Gastrocnemius medialis (tissue), 4 donors: ENCODE results near the gene LRRK1. TPM values are rescaled to one million over a fixed set of nuclear protein-coding genes. Genes with fewer than 3 reads are reported as not detected.

Source experiments
- ATAC-seq, 2 donors: fragments of 150-250 bp; one replicate each; pipeline ENCODE4 v1.9.1; 2016
- DNase-seq, 2 donors: peaks; one replicate each; pipeline ENCODE4 v3.0.0-alpha.2; 2019
- H3K27ac ChIP-seq, 4 donors: fragments of 200-600 bp; sonication (generic); 1 replicate in 1 of 4; 2 replicates in 3 of 4; pipeline ENCODE4 v1.5.1; 2016 to 2018; ENCODE audit warnings: mild to moderate bottlenecking in 2 of 4, moderate library complexity in 1 of 4
- H3K27me3 ChIP-seq, 3 donors: fragments of 200-600 bp; sonication (generic) in 2 of 3; 1 replicate in 1 of 3; 2 replicates in 2 of 3; pipeline versions ENCODE4 v1.5.1 to v1.6.0; 2016 to 2019; ENCODE audit warnings: mild to moderate bottlenecking in 1 of 3, moderate library complexity in 1 of 3
- H3K36me3 ChIP-seq, 2 donors: fragments of 200-600 bp; sonication (generic) in 1 of 2; one replicate each; pipeline ENCODE4 v1.5.1; 2017 to 2018
- H3K4me1 ChIP-seq, 2 donors: fragments of 200-600 bp; sonication (generic) in 1 of 2; one replicate each; pipeline ENCODE4 v1.5.1; 2016 to 2017; ENCODE audit warnings: mild to moderate bottlenecking in 2 of 2
- H3K4me3 ChIP-seq, 4 donors: fragments of 200-600 bp; sonication (generic) in 3 of 4; 1 replicate in 1 of 4; 2 replicates in 3 of 4; pipeline ENCODE4 v1.5.1; 2016 to 2019; ENCODE audit warnings: mild to moderate bottlenecking in 2 of 4
- H3K9me3 ChIP-seq, 3 donors: fragments of 200-600 bp; sonication (generic) in 2 of 3; 1 replicate in 1 of 3; 2 replicates in 2 of 3; pipeline ENCODE4 v1.5.1; 2016 to 2019
- CTCF ChIP-seq, 5 experiments: fragments of 450-650 bp in 3 of 5; fragments of 200-600 bp in 2 of 5; sonication (generic) in 2 of 5; IDR thresholded peaks in 4 of 5; conservative IDR thresholded peaks in 1 of 5; 1 replicate in 4 of 5; 2 replicates in 1 of 5; pipeline ENCODE4 v1.5.1; 2016 to 2019; ENCODE audit warnings: antibody characterized with exemption in 5 of 5, mild to moderate bottlenecking in 3 of 5, moderate library complexity in 3 of 5
- POLR2A ChIP-seq, 2 donors: fragments of 450-650 bp; IDR thresholded peaks; one replicate each; pipeline ENCODE4 v1.6.1; 2017; ENCODE audit warnings: antibody characterized with exemption in 2 of 2, mild to moderate bottlenecking in 2 of 2, moderate library complexity in 2 of 2
- in situ Hi-C, 4 donors: fragments of 200-750 bp; cut with MboI; loops; one replicate each; pipeline versions ENCODE4 v1.15.0 to v1.8.0; 2017; ENCODE audit warnings: low sequenced_read_pairs in 4 of 4
- intact Hi-C: fragments of 100-400 bp; cut with DNase I; formaldehyde crosslinking; loops from one replicate; pipeline ENCODE4 v1.15.1; 2023; ENCODE audit warnings: low total_unique reads
- total RNA-seq, 4 donors: library from RNA; depleted of rRNA; stranded (reverse); fragments of >200 nt; gene quantifications; one replicate each; pipeline versions ENCODE4 v1.1.0 to v1.2.3, GENCODE V29; 2016

The LRRK1 gene
- total RNA-seq, 4 donors from 2014 or later: 0.87 to 5.6 (median 1.7) TPM

- no peaks in the 10 kb centered on the region for H3K9me3 ChIP-seq
- ATAC-seq (no peak), DNase-seq (no peak)
- TF ChIP-seq CTCF (IDR thresholded peaks at IDR 0.05 in 4 of 5, conservative IDR thresholded peaks at IDR 0.05 in 1 of 5) (no peak), POLR2A (IDR thresholded peaks at IDR 0.05) (no peak)
- H3K4me1 ChIP-seq: no peaks in the 10 kb centered on the region
- no peaks in the 10 kb centered on the region for H3K27me3 ChIP-seq
- in situ Hi-C loops: no loop called here
- H3K27ac ChIP-seq: no peak overlapping the region
- H3K36me3 ChIP-seq: no peaks in the 10 kb centered on the region
- intact Hi-C loops: no loop called here
- no peak overlapping the region for H3K4me3 ChIP-seq
Observed at GRCh38 chr15:101052681-101053121, 133.5 kb downstream of the LRRK1 start.

DNA sequence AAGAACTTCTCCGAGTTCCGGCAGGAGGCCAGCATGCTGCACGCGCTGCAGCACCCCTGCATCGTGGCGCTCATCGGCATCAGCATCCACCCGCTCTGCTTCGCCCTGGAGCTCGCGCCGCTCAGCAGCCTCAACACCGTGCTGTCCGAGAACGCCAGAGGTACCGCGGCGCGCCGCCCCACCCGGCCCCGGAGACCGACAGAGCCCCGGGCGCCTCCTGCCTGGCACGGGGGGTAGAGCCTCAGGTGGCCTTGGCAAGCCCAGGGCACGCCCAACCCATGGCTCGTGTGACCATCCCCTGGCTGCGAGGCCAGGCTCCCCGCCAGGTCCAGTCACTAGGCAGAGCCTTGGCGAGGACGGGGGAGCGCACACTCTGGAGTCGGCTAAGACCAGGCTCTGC is 134.1 kb downstream of the LRRK1 start:
- ATAC-seq: no peak
- H3K4me1 ChIP-seq: no peaks in the 10 kb centered on the region
- TF ChIP-seq CTCF (IDR thresholded peaks at IDR 0.05 in 4 of 5, conservative IDR thresholded peaks at IDR 0.05 in 1 of 5) (no peak), POLR2A (IDR thresholded peaks at IDR 0.05) (no peak)
- H3K9me3 ChIP-seq: no peaks in the 10 kb centered on the region
- no peak for DNase-seq
- no peak overlapping the region for H3K27ac ChIP-seq
- H3K27me3 ChIP-seq: no peaks in the 10 kb centered on the region
- in situ Hi-C loops (no loop called here), intact Hi-C loops (no loop called here)
- no peaks in the 10 kb centered on the region for H3K36me3 ChIP-seq
- no peak overlapping the region for H3K4me3 ChIP-seq

- DNase-seq (no peak), ATAC-seq (no peak)
- Histone ChIP-seq H3K4me3 (no peak overlapping the region), H3K9me3 (no peaks in the 10 kb centered on the region), H3K27ac (no peak overlapping the region), H3K27me3 (no peaks in the 10 kb centered on the region), H3K4me1 (no peaks in the 10 kb centered on the region), H3K36me3 (no peaks in the 10 kb centered on the region)
- intact Hi-C loops (no loop called here), in situ Hi-C loops (no loop called here)
- TF ChIP-seq CTCF (IDR thresholded peaks at IDR 0.05 in 4 of 5, conservative IDR thresholded peaks at IDR 0.05 in 1 of 5): no peak
- no peak for TF ChIP-seq POLR2A (IDR thresholded peaks at IDR 0.05)
Observed at GRCh38 chr15:101054116-101054515, 135.0 kb downstream of the LRRK1 start.

DNA sequence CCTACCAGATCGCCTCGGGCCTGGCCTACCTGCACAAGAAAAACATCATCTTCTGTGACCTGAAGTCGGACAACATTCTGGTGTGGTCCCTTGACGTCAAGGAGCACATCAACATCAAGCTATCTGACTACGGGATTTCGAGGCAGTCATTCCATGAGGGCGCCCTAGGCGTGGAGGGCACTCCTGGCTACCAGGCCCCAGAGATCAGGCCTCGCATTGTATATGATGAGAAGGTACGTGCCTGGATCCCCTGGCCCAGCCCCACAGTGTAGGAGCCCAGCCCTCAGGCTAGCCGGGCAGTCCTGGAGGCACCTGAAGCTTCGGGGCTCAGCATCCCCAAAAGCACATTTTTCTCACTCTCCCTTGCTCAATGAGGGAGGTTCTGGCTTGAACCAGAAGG is 135.8 kb downstream of the LRRK1 start:
- no peaks in the 10 kb centered on the region for H3K36me3 ChIP-seq
- H3K4me3 ChIP-seq: no peak overlapping the region
- intact Hi-C loops: no loop called here
- no peaks in the 10 kb centered on the region for H3K9me3 ChIP-seq
- no peak overlapping the region for H3K27ac ChIP-seq
- no peak for TF ChIP-seq CTCF (IDR thresholded peaks at IDR 0.05 in 4 of 5, conservative IDR thresholded peaks at IDR 0.05 in 1 of 5)
- no peak for TF ChIP-seq POLR2A (IDR thresholded peaks at IDR 0.05)
- H3K27me3 ChIP-seq: no peaks in the 10 kb centered on the region
- H3K4me1 ChIP-seq: no peaks in the 10 kb centered on the region
- in situ Hi-C loops: no loop called here
- DNase-seq: no peak
- no peak for ATAC-seq

- in situ Hi-C loops (no loop called here), intact Hi-C loops (no loop called here)
- no peaks in the 10 kb centered on the region for H3K9me3 ChIP-seq
- ATAC-seq (no peak), DNase-seq (no peak)
- no peak overlapping the region for H3K27ac ChIP-seq
- TF ChIP-seq POLR2A (IDR thresholded peaks at IDR 0.05) (no peak), CTCF (IDR thresholded peaks at IDR 0.05 in 4 of 5, conservative IDR thresholded peaks at IDR 0.05 in 1 of 5) (no peak)
- H3K36me3 ChIP-seq: no peaks in the 10 kb centered on the region
- no peaks in the 10 kb centered on the region for H3K27me3 ChIP-seq
- H3K4me3 ChIP-seq: no peak overlapping the region
- no peaks in the 10 kb centered on the region for H3K4me1 ChIP-seq
Observed at GRCh38 chr15:101055411-101055810, 136.3 kb downstream of the LRRK1 start.
